Measurements from ENCODE around the gene DNAH10.

DNA sequence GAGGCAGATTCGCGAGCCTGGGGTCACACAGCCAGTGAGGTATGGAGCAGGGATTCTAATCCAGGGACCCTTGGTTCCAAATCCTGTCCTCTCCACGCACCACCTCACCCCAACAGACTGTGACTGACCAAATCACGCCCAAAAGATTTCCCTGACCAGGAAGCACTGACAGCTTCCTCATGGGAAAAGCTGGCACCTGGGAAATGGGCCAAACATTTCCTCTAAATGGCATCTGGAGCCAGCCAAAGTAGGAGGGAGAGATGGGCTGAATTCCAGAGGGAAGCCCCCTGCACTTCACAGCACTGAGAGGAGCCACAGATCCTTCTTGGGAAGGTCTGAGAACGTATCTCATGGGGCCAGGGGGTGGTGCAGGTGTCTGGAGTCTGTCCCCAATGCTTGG is 181.7 kb downstream of the DNAH10 start:
- TF ChIP-seq, protein P1, sequence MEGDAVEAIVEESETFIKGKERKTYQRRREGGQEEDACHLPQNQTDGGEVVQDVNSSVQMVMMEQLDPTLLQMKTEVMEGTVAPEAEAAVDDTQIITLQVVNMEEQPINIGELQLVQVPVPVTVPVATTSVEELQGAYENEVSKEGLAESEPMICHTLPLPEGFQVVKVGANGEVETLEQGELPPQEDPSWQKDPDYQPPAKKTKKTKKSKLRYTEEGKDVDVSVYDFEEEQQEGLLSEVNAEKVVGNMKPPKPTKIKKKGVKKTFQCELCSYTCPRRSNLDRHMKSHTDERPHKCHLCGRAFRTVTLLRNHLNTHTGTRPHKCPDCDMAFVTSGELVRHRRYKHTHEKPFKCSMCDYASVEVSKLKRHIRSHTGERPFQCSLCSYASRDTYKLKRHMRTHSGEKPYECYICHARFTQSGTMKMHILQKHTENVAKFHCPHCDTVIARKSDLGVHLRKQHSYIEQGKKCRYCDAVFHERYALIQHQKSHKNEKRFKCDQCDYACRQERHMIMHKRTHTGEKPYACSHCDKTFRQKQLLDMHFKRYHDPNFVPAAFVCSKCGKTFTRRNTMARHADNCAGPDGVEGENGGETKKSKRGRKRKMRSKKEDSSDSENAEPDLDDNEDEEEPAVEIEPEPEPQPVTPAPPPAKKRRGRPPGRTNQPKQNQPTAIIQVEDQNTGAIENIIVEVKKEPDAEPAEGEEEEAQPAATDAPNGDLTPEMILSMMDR (conservative IDR thresholded peaks at IDR 0.05) = no peak
- TF ChIP-seq ZFX (IDR thresholded peaks at IDR 0.05) = no peak

Measured in C4-2B (cell line).